A549 (cell line): ENCODE results near the gene SAMD8.
"Not testable (repeated sequence)": the region's sequence is repeated elsewhere in the genome, so short reads cannot be mapped to it uniquely, and the experiment has no call there.

Experiments
- CEBPB ChIP-seq, 2 experiments: fragments of >200 bp in 1 of 2; sonication (Bioruptor Twin) in 1 of 2; formaldehyde crosslinking in 1 of 2; IDR thresholded peaks; 2 replicates each; pipeline ENCODE4 v1.6.1; 2012 to 2016
- CHD2 ChIP-seq: fragments of 150-350 bp; IDR thresholded peaks from 2 replicates; pipeline ENCODE4 v1.6.1; 2014; ENCODE audit warnings: low read length; ENCODE audit not compliant: partially characterized antibody
- CTCF ChIP-seq: fragments of >200 bp; sonication (Bioruptor Twin); formaldehyde crosslinking; IDR thresholded peaks from 3 replicates; pipeline ENCODE4 v1.5.1; 2016
- EP300 ChIP-seq, 2 experiments: fragments of >200 bp; sonication (Bioruptor Twin); formaldehyde crosslinking; IDR thresholded peaks; 2 replicates in 1 of 2; 3 replicates in 1 of 2; pipeline ENCODE4 v1.6.1; 2016 to 2017
- ESRRA ChIP-seq: fragments of 150-350 bp; IDR thresholded peaks from 2 replicates; pipeline ENCODE4 v1.6.1; 2014; ENCODE audit warnings: mild to moderate bottlenecking, low read length, borderline replicate concordance
- HMGXB4 ChIP-seq: fragments of 250-450 bp; sonication (Bioruptor Pico); IDR thresholded peaks from 2 replicates; pipeline ENCODE4 v1.5.0; 2021; ENCODE audit warnings: mild to moderate bottlenecking, moderate library complexity, borderline replicate concordance
- HOXB13 ChIP-seq: fragments of 250-450 bp; sonication (Bioruptor Pico); IDR thresholded peaks from 2 replicates; pipeline ENCODE4 v1.5.0; 2020; ENCODE audit warnings: low read depth, mild to moderate bottlenecking, moderate library complexity
- RAD21 ChIP-seq, 2 experiments: fragments of >200 bp in 1 of 2; sonication (Bioruptor Twin) in 1 of 2; formaldehyde crosslinking in 1 of 2; IDR thresholded peaks in 1 of 2; conservative IDR thresholded peaks in 1 of 2; 2 replicates in 1 of 2; 3 replicates in 1 of 2; pipeline ENCODE4 v1.6.1; 2012 to 2018; ENCODE audit warnings: inconsistent platforms in 1 of 2
- RFX5 ChIP-seq: fragments of 450-650 bp; IDR thresholded peaks from 2 replicates; pipeline ENCODE4 v1.7.1; 2014; ENCODE audit warnings: antibody characterized with exemption, mild to moderate bottlenecking, moderate library complexity
- SMC3 ChIP-seq: fragments of >200 bp; sonication (Bioruptor Twin); formaldehyde crosslinking; IDR thresholded peaks from 3 replicates; pipeline ENCODE4 v1.6.1; 2018; ENCODE audit warnings: inconsistent platforms
- TF ChIP-seq, protein P1 (sequence below): fragments of 150-350 bp; IDR thresholded peaks from 2 replicates; pipeline ENCODE4 v1.6.1; 2014; ENCODE audit warnings: low read depth, mild to moderate bottlenecking, low read length
- TF ChIP-seq, protein P2 (sequence below): IDR thresholded peaks from 2 replicates; pipeline ENCODE4 v1.6.1; 2012

DNA sequence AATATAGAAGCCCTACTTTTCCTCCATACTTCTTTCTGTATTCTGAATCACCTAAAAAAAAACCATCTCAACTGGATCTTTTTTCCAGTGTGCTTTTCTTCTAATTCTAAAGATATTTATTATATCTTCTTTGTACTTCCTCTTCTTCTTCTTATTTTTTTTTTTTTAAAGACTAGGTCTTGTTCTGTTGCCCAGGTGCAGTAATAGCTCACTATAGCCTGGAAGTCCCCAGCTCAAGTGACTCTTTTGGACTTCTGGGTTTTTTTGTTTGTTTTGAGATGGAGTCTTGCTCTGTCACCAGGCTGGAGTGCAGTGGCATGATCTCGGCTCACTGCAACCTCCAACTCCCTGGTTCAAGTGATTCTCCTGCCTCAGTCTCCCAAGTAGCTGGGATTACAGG, 17.5 kb downstream of the SAMD8 start:
- not testable (repeated sequence) for TF ChIP-seq RAD21 (conservative IDR thresholded peaks at IDR 0.05 in 1 of 2, IDR thresholded peaks at IDR 0.05 in 1 of 2); CHD2; ESRRA; CTCF; EP300 (IDR thresholded peaks at IDR 0.05); HOXB13; CEBPB (IDR thresholded peaks at IDR 0.05); RFX5; SMC3; HMGXB4 (CRISPR knock-in tag)
- TF ChIP-seq, protein P1, sequence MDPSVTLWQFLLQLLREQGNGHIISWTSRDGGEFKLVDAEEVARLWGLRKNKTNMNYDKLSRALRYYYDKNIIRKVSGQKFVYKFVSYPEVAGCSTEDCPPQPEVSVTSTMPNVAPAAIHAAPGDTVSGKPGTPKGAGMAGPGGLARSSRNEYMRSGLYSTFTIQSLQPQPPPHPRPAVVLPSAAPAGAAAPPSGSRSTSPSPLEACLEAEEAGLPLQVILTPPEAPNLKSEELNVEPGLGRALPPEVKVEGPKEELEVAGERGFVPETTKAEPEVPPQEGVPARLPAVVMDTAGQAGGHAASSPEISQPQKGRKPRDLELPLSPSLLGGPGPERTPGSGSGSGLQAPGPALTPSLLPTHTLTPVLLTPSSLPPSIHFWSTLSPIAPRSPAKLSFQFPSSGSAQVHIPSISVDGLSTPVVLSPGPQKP, result not testable (repeated sequence)
- TF ChIP-seq, protein P2, sequence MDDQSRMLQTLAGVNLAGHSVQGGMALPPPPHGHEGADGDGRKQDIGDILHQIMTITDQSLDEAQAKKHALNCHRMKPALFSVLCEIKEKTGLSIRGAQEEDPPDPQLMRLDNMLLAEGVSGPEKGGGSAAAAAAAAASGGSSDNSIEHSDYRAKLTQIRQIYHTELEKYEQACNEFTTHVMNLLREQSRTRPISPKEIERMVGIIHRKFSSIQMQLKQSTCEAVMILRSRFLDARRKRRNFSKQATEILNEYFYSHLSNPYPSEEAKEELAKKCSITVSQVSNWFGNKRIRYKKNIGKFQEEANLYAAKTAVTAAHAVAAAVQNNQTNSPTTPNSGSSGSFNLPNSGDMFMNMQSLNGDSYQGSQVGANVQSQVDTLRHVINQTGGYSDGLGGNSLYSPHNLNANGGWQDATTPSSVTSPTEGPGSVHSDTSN, result not testable (repeated sequence)
